NOMO-1 (cell line): ENCODE measurements around the gene CHCHD3.
A peak's percentile ranks its signal among the peaks of the same experiment; 100 is the strongest.

Experiments
- DNase-seq, 2 experiments: peaks; one replicate each; lab custom pipeline; 2025; ENCODE audit not compliant: unreplicated experiment in 2 of 2; lab: John Stamatoyannopoulos, UW

Gene CHCHD3

DNA sequence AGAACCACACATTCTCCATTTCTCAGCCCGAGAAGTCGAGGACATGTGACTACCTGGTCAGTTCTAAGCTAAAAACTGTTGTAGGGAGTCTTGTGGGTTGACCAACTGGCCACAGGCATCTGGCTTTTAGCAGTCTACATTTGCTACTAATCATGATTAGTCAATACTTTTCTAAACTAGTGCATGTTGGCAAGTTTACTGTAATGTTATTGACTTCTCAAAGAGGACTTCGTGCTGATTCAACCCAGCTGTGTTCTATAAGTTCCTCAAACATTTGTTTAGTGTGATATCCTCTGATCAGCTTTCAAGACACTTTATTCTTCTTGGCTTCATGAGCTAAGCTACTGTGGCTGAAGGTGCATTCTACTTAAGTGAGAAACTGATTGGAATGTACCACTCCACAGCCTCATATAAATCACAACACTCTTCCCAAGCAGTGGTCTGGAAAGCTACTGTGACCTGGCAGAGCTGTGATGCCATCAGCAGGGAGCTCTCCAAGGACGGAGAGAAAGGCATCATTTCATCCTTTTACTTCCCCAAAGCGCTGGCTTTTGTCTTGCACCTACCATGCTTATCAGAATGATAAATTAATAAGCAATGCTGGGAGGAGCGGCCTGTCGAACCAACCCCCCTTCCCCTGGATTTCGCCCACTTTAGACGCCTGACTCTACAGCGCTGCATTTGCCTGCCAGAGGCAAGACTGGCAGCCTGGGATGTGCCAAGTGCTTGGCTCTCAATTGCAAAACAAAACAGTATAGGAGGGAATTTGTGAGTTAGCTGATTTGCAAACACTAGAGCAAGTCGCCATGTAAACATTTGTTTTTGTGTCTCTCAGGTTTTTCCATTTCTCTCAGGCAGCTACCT, 298.9 kb downstream of the CHCHD3 start:
- no peak for DNase-seq

DNA sequence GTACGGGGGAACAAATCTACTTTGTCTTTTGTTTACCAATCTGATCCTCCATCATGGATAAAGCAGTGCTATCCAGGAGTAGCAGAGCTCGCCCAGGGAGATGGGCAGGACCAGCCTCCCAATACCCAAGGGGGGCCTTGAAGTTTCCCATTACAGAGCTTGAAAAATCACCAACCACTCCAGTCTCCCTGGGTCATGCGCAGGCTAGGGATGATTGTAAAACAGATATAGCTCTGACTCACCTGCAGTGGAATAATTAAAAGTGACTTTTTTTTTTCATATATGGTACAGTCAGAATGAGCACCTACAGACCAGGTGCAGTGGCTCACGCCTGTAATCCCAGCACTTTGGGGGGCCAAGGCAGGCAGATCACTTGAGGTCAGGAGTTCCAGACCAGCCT, 301.1 kb downstream of the CHCHD3 start:
- DNase-seq: no peak

DNA sequence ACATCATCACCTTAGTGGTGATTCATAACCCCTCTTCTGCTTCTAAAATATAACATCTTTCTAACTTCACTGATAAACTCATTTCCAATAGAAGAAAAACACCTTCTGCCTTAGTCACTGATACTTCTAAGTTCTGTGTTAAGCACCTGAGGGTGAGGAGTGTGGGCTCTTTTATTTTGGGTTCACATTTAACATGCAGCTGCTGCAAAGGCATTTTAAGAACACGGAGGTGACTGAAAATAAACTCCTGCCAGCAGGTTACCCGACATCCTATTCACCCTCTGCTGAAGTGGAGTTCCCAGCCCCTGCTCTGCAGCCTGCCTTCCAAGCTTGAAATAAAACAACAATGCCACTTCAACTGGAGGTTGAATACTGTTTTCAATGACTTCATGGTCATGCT, 302.7 kb downstream of the CHCHD3 start:
- no peak for DNase-seq

DNA sequence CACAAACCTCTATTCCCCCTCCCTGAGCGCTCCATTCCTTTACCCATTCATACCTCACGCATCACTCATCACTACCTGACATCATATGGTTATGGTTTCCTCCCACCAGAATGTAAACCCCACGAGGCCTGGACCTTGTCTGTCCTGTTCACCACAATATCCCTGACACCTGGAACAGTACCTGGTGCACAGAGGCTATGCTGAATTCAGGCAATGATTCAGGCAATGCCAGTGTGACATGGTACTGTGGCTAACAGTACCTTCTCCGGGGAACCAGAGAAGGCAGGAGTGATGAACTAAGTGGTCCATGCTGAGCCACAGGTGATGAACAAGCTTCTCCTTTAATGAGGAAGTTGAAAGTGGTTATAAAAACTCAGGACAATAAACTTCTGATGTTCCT, 303.1 kb downstream of the CHCHD3 start:
- DNase-seq: no peak

DNA sequence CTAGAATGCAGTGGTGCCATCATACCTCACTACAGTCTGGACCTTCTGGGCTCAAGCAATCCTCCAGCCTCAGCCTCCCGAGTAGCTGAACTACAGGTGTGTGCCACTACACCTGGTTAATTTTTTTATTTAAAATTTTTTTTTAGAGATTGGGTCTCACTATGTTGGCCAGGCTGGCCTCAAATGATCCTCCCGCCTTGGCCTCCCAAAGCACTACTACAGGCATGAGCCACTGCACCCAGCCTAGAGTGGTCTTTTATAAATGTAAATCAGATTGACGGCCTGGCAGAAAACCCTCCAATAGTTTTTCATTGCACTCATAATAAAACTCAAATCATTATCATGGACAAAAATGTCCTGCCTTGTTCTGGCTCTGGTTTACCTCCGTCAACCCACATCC, 303.9 kb downstream of the CHCHD3 start:
- DNase-seq: no peak

DNA sequence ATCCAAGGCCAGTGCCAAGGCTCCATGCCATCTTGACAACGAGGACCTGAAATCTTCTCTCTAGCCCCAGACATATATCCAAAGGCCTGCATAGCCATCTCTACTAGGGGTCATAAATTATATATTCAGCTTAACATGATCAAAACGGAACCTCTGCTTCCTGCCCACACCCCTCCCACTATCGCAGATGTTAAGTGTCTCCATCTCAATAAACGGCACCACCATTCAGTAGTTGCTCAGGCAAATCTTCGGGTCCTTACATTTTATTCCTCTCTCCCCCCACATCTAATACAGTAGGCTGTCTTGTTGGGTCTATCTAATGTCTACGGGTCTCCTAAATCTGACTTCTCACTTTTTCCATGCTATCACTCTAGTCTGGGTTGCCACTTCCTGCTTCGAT, 304.5 kb downstream of the CHCHD3 start:
- DNase-seq: peak in 1 of 2 experiments; percentile 1

DNA sequence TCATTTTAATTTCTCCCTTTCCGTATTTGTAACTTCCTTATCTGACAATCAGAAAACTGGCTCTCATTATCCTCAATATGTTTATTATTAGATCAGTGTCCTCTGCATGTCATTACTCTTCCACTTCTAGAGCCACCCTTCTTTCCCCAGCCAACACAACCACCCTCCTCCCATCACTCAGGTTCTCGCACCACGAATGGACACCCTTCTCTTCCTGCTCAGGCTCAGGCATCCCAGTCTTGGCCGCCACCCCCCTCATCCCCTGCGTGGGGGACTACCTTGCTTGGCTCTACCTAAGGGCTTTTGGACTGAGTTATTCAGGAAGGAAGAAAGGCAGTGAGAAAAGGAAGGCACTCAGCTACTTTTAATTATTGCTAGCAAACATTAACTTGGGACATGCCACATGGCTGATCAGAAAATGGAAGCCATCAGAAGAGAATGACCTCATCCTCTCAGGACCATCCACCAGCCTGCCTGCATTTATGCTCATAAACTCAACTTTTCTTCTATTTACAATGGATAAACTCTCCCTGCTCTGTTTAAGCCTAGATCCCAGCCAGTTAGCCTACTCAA, 305.8 kb downstream of the CHCHD3 start:
- DNase-seq: no peak

DNA sequence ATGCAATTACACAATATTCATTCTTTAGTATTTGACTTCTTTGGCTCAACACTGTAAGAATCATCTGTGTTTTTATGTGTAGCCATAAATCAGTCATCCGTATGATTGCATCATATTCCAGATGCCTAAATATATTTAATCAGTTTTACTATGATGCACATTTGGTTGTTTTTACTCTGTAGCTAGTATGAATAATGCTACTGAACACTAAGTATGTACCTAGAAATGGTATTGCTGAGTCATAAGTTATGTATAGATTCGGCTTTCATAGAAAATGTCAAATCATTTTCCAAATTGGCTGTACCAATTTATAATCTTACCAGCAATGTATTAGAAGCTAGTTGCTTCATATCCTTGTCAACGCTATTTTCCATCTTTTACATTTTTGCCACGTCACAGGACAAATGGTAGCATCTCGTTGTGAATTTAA, 308.3 kb downstream of the CHCHD3 start:
- DNase-seq: no peak

DNA sequence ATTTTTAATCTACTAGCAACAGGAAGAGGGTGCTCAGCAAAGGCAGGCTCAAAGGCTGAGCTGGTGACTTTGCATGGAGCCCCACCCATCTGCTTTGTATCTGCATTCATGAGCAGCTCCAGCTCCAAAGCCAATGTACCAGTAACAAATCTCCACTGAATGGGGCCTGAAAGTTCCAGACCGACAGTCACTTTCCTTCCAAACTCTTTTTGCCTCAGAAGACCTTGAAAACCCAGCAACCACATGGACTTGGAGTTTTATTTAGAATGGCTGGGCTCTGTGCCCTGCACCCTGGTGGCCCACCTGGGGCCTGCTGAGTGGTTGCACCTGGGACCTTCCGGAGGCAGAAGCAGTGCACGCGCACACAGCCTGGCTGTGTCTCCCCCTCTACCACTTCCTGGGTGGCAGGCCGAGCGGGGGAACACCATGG, 310.6 kb downstream of the CHCHD3 start:
- no peak for DNase-seq

DNA sequence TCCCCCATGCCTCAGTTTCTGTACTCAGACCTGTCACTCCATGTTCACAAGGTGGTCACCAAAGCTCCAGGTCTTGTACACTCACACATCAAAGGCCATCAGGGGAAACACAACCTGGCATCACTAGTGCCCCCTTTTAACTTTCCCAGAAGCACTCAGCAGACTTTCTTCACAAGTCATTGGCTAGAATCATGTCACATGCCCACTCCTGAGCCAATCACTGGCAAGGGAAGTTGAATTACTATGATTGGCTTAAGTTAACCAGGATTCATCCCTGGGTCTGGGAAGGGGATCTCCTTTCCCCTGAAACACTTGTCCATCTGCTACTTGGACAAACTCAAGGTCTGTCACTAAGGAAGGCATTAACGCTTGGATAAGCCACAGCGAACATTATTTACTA, 311.8 kb downstream of the CHCHD3 start:
- DNase-seq: no peak

DNA sequence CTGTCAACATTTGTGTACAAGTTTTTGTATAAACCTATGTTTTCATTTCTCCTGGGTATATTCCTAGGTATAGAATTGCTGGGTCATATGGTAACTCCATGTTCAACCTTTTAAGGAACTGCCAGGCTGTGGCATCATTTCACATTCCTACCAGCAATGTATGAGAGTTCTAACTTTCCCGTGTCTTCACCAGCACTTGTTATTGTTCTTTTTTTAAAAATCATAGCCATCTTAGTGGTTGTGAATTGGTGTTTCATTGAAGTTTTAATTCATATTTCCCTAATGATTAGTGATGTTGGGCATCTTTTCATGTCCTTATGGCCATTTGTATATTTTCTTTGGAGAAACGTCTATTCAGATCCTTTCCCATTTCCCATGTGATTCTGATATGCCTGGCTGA, 312.6 kb downstream of the CHCHD3 start:
- DNase-seq: no peak

DNA sequence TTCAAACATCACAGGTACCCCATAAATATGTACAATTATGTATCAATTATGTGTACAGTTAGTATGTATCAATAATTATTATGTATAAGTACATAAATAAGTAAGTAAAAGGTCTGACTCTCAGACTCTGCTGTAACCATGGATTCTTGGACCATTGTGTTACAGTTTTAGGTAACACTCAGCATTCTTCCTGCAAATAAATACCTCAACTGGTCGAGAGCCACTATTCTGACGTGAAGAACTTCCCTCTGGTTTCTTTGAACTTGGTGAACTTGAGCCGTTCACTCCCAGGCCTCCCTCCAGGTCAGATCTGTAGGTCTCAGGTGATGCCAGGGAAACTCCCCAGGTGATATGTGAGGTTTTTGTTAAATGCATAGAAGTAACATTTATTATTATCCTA, 313.8 kb downstream of the CHCHD3 start:
- DNase-seq: no peak

DNA sequence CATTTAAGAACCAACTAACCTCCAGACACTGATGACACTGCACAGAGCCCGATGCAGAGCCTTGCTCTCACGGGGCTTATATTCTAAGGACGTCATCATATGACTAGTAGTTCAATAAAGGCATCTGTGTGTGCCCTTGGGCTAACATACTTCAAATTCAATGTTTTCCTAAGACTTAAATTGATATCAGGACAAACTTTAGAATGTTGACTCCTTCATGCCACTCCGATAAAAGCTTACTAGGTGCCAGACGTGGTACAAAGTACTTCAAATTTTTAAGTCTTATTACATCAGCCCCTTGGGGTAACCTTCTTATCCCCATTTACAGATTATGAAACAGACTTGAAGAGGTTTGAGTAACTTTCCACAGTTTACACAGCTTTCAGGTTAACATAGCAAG, 314.5 kb downstream of the CHCHD3 start:
- DNase-seq: no peak

DNA sequence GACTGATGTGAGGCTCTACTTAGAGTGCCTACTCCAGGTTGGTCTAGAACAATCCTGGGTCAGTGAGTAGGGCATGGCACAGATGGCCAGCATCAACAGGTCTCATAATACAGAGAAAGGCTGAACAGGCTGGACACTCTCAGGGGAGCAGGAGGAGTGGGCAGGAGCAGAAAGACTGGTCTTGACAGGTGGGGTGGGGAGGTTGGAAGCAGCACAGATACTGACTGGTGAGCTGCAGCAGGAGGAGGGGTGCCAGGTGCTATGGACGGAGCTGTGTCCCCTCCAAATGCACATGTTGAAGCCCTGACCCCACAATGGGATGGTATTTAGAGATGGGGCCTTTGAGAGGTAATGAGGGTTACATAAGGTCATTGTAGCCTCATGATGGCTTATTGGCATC, 315.2 kb downstream of the CHCHD3 start:
- DNase-seq: no peak

DNA sequence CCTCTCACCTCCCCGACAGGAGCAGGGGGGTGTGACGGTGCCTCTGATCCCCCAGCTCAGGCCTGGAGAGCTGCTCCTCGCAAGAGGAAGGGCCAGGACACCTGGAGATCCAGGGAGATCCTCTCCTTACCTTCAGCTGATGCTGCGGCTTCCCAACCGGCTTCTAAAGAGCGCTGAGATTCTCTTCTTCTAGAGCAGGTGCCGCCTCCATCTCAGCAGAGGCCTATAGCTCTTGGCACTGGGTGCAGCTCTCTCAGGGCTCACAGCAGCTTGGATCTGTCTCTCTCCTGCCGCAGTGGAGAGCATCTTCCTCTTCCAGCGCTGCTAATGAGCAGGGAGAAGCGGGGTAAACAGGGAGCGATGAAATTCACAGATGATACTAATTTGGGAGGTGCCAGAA, 316.0 kb downstream of the CHCHD3 start:
- DNase-seq: no peak

DNA sequence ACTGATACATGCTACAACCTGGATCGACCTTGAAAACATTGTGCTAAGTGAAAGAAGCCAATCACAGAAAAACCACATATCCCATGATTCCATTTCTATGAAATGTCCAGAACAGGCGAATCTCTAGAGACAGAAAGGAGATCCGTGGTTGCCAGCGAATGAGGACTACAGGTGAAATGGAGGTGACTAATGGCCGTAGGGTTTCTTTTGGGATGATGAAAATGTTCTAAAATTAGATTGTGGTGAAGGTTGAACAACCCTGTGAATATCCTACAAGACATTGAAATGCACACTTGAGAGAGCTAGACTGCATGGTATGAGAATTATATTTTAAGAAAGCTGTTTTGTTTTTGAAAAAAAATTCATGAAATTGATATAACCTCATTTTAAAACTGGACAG, 317.1 kb downstream of the CHCHD3 start:
- DNase-seq: no peak

DNA sequence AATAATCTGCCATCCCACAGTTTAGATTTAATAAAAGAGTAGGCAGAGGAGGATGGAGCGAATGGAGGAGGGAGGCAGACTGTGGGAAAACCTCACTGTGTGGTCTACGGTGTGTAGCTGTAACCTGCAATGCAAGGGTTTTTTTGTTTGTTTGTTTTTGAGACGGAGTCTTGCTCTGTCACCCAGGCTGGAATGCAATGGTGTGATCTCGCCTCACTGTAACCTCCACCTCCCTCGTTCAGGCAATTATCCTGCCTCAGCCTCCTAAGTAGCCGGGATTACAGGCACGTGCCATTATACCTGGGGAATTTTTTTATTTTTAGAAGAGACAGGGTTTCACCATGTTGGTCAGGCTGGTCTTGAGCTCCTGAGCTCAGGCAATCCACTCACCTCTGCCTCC, 321.0 kb downstream of the CHCHD3 start:
- DNase-seq: no peak

DNA sequence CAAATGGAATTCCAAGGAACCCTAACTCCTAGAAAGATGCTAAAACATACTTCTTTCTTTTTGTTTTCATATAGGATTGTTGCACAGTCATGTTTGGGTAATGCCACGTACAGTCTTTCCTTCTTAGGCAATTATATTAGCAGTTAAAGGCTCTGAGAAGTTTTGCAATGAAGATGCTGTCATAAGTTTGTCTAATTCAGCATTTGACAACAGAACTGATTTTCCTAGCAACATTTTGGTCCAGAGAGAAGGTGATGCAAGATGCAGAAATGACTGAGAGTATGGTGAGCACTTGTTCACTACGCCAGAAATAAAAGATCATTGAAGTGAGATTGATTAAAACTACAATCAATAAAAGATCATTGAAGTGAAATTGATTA, 321.7 kb downstream of the CHCHD3 start:
- no peak for DNase-seq

DNA sequence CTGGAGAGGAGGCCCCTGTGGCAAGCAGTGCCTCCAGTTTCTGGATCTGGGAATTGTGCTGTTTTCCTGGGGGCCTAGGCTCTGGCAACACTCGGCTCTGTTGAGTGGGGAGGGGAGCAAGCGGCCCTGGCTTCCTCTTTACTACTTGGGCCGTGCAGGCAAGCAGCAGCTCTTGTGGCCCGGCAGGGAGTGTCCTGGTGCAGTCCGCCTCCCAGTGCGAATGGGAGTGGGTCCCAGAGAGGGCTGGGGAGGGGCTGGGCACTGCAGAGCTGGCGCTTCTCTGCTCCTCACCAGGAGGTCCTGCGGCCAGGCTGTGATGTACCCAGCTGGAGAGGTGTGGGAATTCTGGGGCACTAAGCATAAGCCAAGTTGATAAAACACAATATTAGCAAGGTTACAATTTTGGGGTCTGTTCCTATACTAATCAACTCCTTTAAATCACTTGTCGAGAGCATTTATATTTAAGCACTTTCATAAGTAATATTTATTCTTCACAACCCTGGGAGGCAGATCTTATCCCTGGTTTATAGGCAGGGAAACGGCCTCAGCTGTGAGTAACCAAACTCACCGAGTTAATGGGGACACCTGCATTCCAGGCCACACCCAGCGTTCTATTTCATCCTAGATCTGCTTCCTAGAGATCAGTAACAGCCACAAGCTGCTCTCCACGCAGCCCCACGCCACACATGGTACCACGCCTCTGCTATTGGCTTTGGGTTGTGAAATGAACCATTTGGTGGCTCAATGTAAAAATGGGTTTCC, 322.2 kb downstream of the CHCHD3 start:
- no peak for DNase-seq

DNA sequence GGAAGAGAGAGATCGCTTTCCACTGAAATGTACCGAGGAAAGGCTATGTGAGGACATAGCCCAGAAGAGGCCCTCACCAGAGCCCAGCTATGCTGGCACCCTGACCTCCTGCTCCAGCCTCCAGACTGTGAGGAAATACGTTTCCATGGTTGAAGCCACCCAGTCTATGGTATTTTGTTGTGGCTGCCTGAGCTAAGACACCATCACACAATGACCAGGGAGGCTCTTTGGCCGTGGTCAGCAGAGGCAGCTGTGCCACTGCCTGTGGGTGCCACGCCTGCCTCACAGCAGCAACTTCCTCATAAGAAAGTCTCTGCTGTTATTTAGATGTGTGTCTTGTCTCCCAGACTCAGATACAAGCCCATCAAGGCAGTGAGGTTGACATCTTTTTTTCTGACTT, 322.9 kb downstream of the CHCHD3 start:
- no peak for DNase-seq

DNA sequence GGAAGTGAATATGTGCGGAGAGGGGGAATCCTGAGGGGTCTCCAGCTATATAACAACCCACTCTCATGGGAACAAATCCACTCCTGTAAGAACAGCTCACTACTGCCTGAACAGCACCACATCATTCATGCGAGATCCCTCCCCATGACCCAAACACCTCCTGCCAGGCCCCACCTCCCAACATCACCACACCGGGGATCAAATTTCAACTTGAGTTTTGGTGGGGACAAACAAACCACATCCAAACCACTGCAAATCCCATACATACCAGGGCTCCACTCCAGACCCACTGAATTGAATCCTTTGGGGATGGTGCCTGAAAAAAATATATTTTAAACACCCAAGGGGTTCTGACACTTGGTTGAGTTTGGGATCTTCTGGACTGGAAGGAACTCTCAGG, 324.1 kb downstream of the CHCHD3 start:
- DNase-seq: no peak

DNA sequence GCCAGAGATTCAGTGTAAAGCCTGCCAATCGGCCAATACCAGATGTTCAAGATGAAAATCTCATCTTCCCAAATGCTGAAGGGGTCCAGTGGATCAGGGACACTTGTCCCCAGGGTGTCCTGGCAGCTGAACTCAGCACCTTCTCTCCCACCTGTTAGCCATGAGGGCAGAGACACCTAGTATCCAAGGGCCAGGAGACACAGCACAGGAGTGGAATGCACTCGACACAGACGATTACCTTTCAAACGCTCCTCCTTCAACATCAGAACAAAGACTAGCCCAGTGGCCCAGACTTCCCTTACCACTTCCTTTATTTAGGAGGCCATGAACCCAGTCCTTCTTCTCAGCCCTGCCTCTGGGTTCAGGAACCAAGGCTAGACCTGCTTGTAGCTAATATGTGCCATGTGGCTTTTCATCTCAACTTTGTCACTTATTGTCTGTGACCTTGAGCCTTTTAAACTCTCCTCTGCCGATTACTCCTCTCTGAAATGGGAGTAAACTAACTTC, 325.4 kb downstream of the CHCHD3 start:
- no peak for DNase-seq
